ENCODE data around the gene BMP10. TPM values are rescaled to one million over a fixed set of nuclear protein-coding genes. Genes with fewer than 3 reads are reported as not detected.

BMP10 gene
- total and polyA plus RNA-seq, 2 of the 13 experiments (the other 11 are each of a cell fraction or from before 2014, with no cell fraction given) = not detected

DNA sequence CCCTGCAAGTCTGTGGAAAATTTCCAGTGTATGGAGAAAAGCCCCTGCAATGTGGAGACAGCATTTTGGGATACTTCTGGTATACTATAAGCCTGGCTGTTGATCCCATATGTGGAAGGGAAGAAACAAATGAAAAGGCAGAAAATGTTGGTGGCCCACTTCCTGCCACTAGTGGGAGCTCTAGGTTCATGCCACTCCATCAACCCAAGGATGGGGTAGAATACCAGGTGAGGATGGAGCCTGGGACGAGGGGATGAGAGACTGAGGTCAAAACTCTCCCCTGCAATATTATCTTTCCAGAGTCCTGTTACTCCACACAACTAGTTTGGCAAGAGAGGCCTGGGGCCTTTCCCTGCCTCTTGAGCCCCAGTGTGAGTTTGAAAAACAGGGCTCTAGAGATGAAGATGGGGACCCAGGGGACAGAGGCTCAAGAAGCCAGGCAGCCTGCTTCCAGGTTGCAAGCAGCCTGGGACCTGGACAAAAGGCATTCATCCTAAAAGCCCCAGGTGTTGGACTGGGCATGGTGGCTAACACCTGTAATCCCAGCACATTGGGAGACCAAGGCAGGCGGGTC, 31.9 kb downstream of the BMP10 start:
- Histone ChIP-seq H4K20me1 (ENCODE audit: insufficient read depth, low read length) (no peaks in the 10 kb centered on the region), H3K9me3 (ENCODE audit: low read length) (0 out of 2 replicates have a peak, but pooled peaks cover 4% of the 10 kb centered on the region), H3K9ac (ENCODE audit: insufficient read depth, low read depth, low read length) (no peak overlapping the region), H3K4me2 (ENCODE audit: low read depth, low read length) (no peak overlapping the region), H3K4me1 (ENCODE audit: insufficient read depth, low read length) (no peaks in the 10 kb centered on the region), H3K27me3 (ENCODE audit: control insufficient read depth in 1 of 2, insufficient read depth in 2 of 2, low read length in 2 of 2) (peaks cover 1 to 18% of the 10 kb centered on the region in 2 experiments; a peak in 2 of 5 replicates), H3K36me3 (replicated peaks in 1 of 2; ENCODE audit: control insufficient read depth in 1 of 2, insufficient read depth in 2 of 2, low read length in 2 of 2) (no peaks in the 10 kb centered on the region), H3K27ac (ENCODE audit: extremely low read length, insufficient read depth, low read length) (no peak overlapping the region), H3K4me3 (replicated peaks in 1 of 3; ENCODE audit: insufficient read depth in 1 of 3, low read depth in 2 of 3, low read length in 3 of 3) (no peak overlapping the region), H3K79me2 (ENCODE audit: insufficient read depth, low read length) (no peaks in the 10 kb centered on the region), H2AFZ (ENCODE audit: low read length) (no peak overlapping the region)
- no TSS peak for BruUV-seq (replicated peaks)
- in situ Hi-C loops (cut with HindIII; ENCODE audit: extremely low pct_ligation_motif_present, low pct_unique_long_range_greater_than_20kb) = no loop called here
- ChIA-PET POLR2A (no interaction called here), CTCF (ENCODE audit: low intra/inter-chr PET ratio, low total read pairs) (interaction anchor here (1.2 kb wide), 1 partner anchor 86 kb away, joined by 4 read pairs; no protein-coding TSS in a partner anchor)
- DNase-seq (ENCODE audit: low spot score) = no peak
- 10% methylated on average over 2 of the region's 2 CpGs for WGBS (ENCODE audit: low lambda C conversion rate)
- no peak for FAIRE-seq
- ATAC-seq = peak; percentile 27; the same call in 1 of the 3 replicates
- intact Hi-C loops (cut with micrococcal nuclease; ENCODE audit: unreplicated experiment) = loop anchor here (5.0 kb wide), 1 partner anchor 68 kb away; no protein-coding TSS in a partner anchor
- TF ChIP-seq ZKSCAN1 (IDR thresholded peaks at IDR 0.05; ENCODE audit: low read length) = 0 out of 2 replicates have a peak, but pooled peaks have one; percentile 23
- no peak for TF ChIP-seq MEIS1 (CRISPR knock-in tag; IDR thresholded peaks at IDR 0.05; ENCODE audit: borderline replicate concordance)
- TF ChIP-seq GABPA (IDR thresholded peaks at IDR 0.05; ENCODE audit: low read depth, low read length) = no peak
- 0 out of 2 replicates have a peak, but pooled peaks have one; percentile 17 for TF ChIP-seq GABPA (CRISPR knock-in tag; IDR thresholded peaks at IDR 0.05; ENCODE audit: low read depth)
- no peak for TF ChIP-seq ZNF577 (CRISPR knock-in tag; IDR thresholded peaks at IDR 0.05; ENCODE audit: borderline replicate concordance, low read depth)
- no peak for TF ChIP-seq RNF219 (CRISPR knock-in tag; IDR thresholded peaks at IDR 0.05)
- no peak for TF ChIP-seq ZMAT3 (CRISPR knock-in tag; conservative IDR thresholded peaks at IDR 0.05)
- no peak for TF ChIP-seq ZMYM2 (CRISPR knock-in tag; IDR thresholded peaks at IDR 0.05)
- no peak for TF ChIP-seq NR2F2 (IDR thresholded peaks at IDR 0.05; ENCODE audit: borderline replicate concordance, low read depth)
- TF ChIP-seq ZNF552 (CRISPR knock-in tag; IDR thresholded peaks at IDR 0.05; ENCODE audit: borderline replicate concordance) = no peak
- no peak for TF ChIP-seq HMG20A (CRISPR knock-in tag; IDR thresholded peaks at IDR 0.05; ENCODE audit: borderline replicate concordance)
- no peak for TF ChIP-seq KDM4B (CRISPR knock-in tag; IDR thresholded peaks at IDR 0.05)
- TF ChIP-seq ZNF543 (CRISPR knock-in tag; IDR thresholded peaks at IDR 0.05) = no peak
- no peak for TF ChIP-seq ZNF414 (CRISPR knock-in tag; IDR thresholded peaks at IDR 0.05)
- peak; percentile 64 for TF ChIP-seq CTCF (CRISPR knock-in tag; IDR thresholded peaks at IDR 0.05)
- no peak for TF ChIP-seq MED8 (CRISPR knock-in tag; IDR thresholded peaks at IDR 0.05; ENCODE audit: insufficient replicate concordance)
- TF ChIP-seq KLF6 (CRISPR knock-in tag; IDR thresholded peaks at IDR 0.05) = no peak
- TF ChIP-seq, protein P1, sequence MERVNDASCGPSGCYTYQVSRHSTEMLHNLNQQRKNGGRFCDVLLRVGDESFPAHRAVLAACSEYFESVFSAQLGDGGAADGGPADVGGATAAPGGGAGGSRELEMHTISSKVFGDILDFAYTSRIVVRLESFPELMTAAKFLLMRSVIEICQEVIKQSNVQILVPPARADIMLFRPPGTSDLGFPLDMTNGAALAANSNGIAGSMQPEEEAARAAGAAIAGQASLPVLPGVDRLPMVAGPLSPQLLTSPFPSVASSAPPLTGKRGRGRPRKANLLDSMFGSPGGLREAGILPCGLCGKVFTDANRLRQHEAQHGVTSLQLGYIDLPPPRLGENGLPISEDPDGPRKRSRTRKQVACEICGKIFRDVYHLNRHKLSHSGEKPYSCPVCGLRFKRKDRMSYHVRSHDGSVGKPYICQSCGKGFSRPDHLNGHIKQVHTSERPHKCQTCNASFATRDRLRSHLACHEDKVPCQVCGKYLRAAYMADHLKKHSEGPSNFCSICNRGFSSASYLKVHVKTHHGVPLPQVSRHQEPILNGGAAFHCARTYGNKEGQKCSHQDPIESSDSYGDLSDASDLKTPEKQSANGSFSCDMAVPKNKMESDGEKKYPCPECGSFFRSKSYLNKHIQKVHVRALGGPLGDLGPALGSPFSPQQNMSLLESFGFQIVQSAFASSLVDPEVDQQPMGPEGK (CRISPR knock-in tag; IDR thresholded peaks at IDR 0.05) = no peak
- peak; percentile 28; the same call in 1 of the 2 replicates for TF ChIP-seq SMC3 (IDR thresholded peaks at IDR 0.05; ENCODE audit: low read length)

Data from HepG2 (cell line).